Memory B cell (primary cell): Measurements from ENCODE around the gene NOTCH4.
A peak's percentile ranks its signal among the peaks of the same experiment; 100 is the strongest.
"Not testable (repeated sequence)": the region's sequence is repeated elsewhere in the genome, so short reads cannot be mapped to it uniquely, and the experiment has no call there.

ENCODE experiments used
- ATAC-seq: fragments of 150-1000 bp; cut with Tn5 transposase; 2 replicates; pipeline ENCODE4 v1.10.0; 2021; ENCODE audit warnings: low read depth, mild to moderate bottlenecking, moderate library complexity
- DNase-seq, 2 donors: peaks; one replicate each; pipeline ENCODE4 v3.0.0; 2022; ENCODE audit warnings: low spot score in 2 of 2
- H3K27ac Mint-ChIP-seq: one replicate; pipeline ENCODE4 v1.8.0; 2022; ENCODE audit warnings: mild to moderate bottlenecking, moderate library complexity, mixed read lengths
- H3K27me3 Mint-ChIP-seq: one replicate; pipeline ENCODE4 v1.8.0; 2022; ENCODE audit warnings: mixed read lengths
- H3K36me3 Mint-ChIP-seq: one replicate; pipeline ENCODE4 v1.8.0; 2022; ENCODE audit warnings: mild to moderate bottlenecking, mixed read lengths
- H3K4me1 Mint-ChIP-seq: one replicate; pipeline ENCODE4 v1.8.0; 2022; ENCODE audit warnings: mixed read lengths
- H3K4me3 Mint-ChIP-seq: one replicate; pipeline ENCODE4 v1.8.0; 2022; ENCODE audit warnings: mild to moderate bottlenecking, moderate library complexity, mixed read lengths
- H3K9me3 Mint-ChIP-seq: one replicate; pipeline ENCODE4 v1.8.0; 2022; ENCODE audit warnings: mixed read lengths

Gene NOTCH4

DNA sequence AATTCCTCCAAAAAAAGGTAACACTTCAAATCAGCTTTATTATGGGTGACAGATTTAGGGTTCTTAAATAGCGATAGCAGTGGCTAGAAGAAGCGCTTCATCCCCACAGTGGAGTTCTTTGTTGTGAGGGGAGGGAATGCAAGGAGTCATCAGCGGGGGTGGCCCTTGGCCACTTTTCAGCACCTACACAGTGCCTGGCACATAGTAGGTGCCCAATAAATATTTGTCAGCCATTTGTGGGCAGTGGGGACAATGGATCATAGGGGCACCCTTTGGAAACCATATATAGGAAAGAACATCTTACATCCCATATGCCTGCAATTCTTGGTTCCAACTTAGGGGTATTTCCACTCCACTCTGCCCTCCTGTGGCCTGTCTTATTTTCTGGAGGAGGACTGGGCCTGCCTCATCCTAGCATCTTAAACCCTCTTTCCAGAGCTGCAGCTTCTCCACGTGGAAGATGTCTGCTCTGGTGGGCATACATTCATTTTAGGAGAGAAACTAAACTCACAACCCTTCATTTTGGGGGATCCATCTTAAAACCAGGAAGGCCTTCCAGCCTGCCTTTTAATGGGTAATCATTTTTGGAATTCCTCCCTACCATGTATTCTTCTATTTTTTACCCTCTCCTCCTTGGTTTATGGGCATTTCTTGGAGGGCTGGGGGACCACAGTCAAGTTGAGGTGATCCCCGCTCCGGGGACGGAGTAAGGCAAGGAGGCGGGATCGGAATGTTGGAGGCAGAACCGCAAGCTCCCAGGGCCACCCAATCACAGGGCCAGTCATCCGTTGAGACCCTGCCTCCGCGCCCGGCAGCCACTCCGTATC is 28.8 kb downstream of the NOTCH4 start:
- Mint-ChIP-seq H3K36me3 (peaks cover 15% of the 10 kb centered on the region), H3K27ac (peak overlapping the region; percentile 99), H3K9me3 (no peaks in the 10 kb centered on the region), H3K27me3 (no peaks in the 10 kb centered on the region), H3K4me3 (peak overlapping the region; percentile 98), H3K4me1 (peaks cover 32% of the 10 kb centered on the region)
- DNase-seq (no peak), ATAC-seq (no peak)

GRCh38 chr6:32194388-32194787 is 29.5 kb downstream of the NOTCH4 start:
- Mint-ChIP-seq H3K9me3 (no peaks in the 10 kb centered on the region), H3K36me3 (peaks cover 15% of the 10 kb centered on the region), H3K27me3 (no peaks in the 10 kb centered on the region), H3K4me1 (peaks cover 33% of the 10 kb centered on the region), H3K4me3 (no peak overlapping the region), H3K27ac (no peak overlapping the region)
- ATAC-seq: no peak
- no peak for DNase-seq

- H3K9me3 Mint-ChIP-seq, H3K27me3 Mint-ChIP-seq, DNase-seq, ATAC-seq: not testable (repeated sequence)
- H3K4me1 Mint-ChIP-seq: peaks cover 42% of the 10 kb centered on the region
- H3K27ac Mint-ChIP-seq: peak overlapping the region; percentile 95
- peaks cover 24% of the 10 kb centered on the region for H3K36me3 Mint-ChIP-seq
- peak overlapping the region; percentile 100 for H3K4me3 Mint-ChIP-seq
These were observed 30.8 kb downstream of the NOTCH4 start for GRCh38 chr6:32193096-32193495.

DNA sequence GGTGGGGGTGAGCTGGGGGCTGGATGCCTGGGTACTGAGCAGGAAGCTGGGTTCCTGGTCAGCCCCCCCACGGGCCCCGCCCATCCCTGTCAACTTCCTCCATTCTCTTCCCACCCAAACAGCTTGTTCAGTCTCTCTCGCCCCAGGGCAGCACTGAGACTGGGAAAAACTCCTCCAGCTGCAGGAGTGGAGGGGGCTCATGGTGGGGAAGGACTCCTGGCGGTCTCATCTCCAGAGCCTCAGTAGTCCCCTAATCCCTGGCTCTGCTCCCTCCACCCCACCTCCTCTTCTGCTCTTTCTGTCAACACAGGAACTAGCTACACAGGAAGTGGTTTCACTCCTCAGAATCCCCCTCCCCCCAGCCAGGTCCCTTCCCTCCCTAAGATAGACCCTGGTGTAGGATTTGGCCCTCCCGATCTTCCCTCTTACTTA is 31.2 kb downstream of the NOTCH4 start, which contains the start of gene GPSM3:
Gene GPSM3, minus strand, starts transcription at position 36 of the 432 bp plus-strand sequence. CDS start 130 bp downstream, outside the sequence.
- Mint-ChIP-seq H3K27me3 (no peaks in the 10 kb centered on the region), H3K4me1 (peaks cover 44% of the 10 kb centered on the region), H3K27ac (peak within 1 kb of the TSS; percentile 95), H3K9me3 (no peaks in the 10 kb centered on the region), H3K4me3 (peak within 1 kb of the TSS; percentile 100), H3K36me3 (peaks cover 25% of the 10 kb centered on the region)
- DNase-seq (peak in 1 of 2 donors; percentile 54), ATAC-seq (no peak)

DNA sequence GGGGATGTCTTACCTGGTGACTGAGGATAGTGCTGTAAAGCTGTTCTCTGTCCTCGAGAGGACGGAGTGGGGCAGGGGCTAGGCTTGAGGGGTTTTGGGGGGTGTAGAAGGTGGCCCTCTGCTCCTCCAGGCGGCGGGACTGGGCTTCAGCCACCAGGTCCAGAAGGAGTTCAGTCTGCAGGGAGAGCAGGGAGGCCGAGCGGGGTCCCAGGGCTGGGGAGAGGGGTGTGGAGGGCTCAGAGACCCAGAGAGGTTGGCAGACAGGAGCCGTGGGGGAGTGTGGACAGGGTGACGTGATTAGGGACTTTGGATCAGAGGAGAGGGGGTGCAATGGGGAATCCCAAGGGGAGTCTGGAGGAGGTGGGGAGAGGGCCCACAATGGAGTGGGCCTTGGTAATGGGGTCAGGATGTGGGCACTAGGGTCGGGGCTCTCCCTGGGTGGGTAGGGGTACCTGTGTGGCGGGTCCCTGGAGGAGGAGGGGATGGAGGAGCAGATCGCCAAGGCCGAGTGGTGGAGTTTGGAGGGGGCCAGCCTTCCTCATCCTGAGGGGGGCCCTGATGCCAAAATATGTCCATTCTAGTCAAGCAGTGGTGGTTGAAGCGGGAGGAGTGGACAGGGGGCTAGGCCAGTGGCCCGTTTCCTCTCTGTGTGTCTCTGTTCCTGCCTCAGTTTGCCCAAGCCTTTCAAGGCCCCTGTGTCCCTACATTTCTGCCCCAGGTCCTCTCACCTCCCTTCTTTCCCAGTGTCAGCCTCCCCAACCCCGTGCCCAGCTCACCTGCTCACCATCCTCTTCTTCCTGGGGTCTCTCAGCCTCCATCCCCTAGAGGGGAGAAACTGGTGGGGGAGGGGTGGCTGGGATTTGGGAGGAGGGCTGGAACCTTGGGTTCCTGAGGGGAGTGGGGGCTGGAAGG is 31.9 kb downstream of the NOTCH4 start:
- no peaks in the 10 kb centered on the region for H3K9me3 Mint-ChIP-seq

DNA sequence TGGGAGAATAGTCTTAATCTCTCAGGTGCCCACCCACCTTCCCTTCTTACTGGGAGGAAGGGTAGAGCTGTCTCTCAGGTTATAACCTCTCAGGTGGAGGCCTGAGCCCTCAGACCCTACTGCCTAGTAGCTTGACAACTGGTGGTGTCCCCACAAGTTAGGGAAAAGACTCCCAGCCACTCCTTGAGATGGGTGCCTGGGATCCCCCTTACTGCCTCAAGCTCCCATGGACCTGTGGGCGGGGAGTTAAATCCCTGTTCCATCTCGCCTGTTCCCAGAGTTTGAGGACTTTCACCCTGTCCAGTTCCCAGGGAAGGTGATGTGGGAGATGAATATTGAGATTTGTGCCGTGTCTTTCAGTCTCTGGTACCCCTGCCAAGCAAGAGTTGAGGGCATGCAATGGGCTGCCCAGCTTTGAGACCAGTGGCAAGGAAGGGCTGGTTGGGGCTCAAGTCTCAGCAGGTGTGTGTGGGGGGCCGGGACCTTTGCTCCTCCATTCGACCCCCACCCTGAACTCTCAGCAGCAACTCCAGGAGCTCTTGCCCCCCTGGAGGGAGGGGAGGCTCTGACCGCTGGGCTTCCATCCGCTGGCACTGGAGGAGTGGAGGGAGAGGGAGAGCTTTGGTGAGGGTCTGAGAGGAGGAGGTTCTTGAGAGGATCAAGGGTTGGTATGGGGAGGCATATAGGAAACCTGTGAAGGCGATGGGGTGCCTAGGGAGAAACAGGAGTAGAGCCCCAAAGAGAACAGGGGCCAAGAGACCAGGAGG is 32.8 kb downstream of the NOTCH4 start:
- no peak for ATAC-seq
- H3K27me3 Mint-ChIP-seq: no peaks in the 10 kb centered on the region
- peak overlapping the region; percentile 100 for H3K4me3 Mint-ChIP-seq
- H3K4me1 Mint-ChIP-seq: peaks cover 50% of the 10 kb centered on the region
- H3K36me3 Mint-ChIP-seq: peaks cover 36% of the 10 kb centered on the region
- no peaks in the 10 kb centered on the region for H3K9me3 Mint-ChIP-seq
- peak overlapping the region; percentile 95 for H3K27ac Mint-ChIP-seq
- DNase-seq: no peak

More for the DNA sequence above, 31.9 kb downstream of the NOTCH4 start:
- DNase-seq (no peak), ATAC-seq (no peak)
- Mint-ChIP-seq H3K4me1 (peaks cover 48% of the 10 kb centered on the region), H3K36me3 (peaks cover 31% of the 10 kb centered on the region), H3K4me3 (peak overlapping the region; percentile 100), H3K27me3 (no peaks in the 10 kb centered on the region), H3K27ac (peak overlapping the region; percentile 95)

GRCh38 chr6:32190054-32190851 is 33.6 kb downstream of the NOTCH4 start, which contains the start of gene PBX2:
Gene PBX2, minus strand, starts transcription at chr6:32190202. Its CDS starts 287 bp downstream, at chr6:32189915.
- peak within 1 kb of the TSS; percentile 100 for H3K4me3 Mint-ChIP-seq
- H3K9me3 Mint-ChIP-seq: no peaks in the 10 kb centered on the region
- peaks cover 41% of the 10 kb centered on the region for H3K36me3 Mint-ChIP-seq
- peak; percentile 49 to 70 for DNase-seq
- ATAC-seq: peak; percentile 81
- peaks cover 51% of the 10 kb centered on the region for H3K4me1 Mint-ChIP-seq
- no peaks in the 10 kb centered on the region for H3K27me3 Mint-ChIP-seq
- H3K27ac Mint-ChIP-seq: peak within 1 kb of the TSS; percentile 95

GRCh38 chr6:32189742-32190053 is 34.2 kb downstream of the NOTCH4 start:
- Mint-ChIP-seq H3K9me3 (no peaks in the 10 kb centered on the region), H3K4me3 (peak overlapping the region; percentile 88), H3K27me3 (no peaks in the 10 kb centered on the region)

DNA sequence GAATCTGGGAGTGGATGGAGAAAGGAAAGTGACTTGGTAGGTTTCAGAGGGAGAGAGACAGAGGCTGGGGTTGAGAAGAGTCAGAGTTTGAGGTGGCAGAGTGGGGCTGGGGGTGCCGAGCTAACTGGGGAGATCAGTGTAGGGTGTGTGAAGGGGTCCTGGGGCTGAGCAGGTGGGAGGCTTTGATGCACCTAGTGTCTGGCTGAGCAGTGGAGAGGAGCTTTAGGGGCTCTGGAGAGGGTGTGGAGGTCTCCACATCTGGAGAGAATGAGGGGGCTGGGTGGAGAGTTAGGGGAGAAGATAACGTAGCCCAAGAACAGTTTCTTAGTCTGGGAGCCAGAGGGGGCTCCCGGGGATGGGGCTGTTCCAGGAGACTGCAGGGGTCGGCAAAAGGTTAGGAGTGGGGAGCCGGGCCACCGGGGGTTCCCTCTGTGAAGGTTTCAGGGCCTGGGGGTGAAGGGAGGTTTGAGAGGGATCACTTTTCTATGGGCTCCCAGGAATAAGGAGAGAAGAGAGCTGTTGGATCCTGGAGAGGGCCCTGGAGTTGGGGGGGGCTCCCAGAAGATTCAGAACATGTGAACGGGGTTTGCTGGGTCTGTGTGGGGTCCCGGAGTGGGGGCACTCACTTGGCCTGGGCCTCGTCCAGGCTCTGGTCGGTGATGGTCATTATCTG is 34.7 kb downstream of the NOTCH4 start:
- Mint-ChIP-seq H3K36me3 (peaks cover 41% of the 10 kb centered on the region), H3K4me1 (peaks cover 44% of the 10 kb centered on the region), H3K27me3 (no peaks in the 10 kb centered on the region), H3K4me3 (peak overlapping the region; percentile 88), H3K9me3 (no peaks in the 10 kb centered on the region), H3K27ac (peak overlapping the region; percentile 95)
- no peak for ATAC-seq
- DNase-seq: no peak

More at GRCh38 chr6:32189742-32190053, 34.2 kb downstream of the NOTCH4 start:
- no peak for DNase-seq
- Mint-ChIP-seq H3K36me3 (peaks cover 41% of the 10 kb centered on the region), H3K4me1 (peaks cover 46% of the 10 kb centered on the region), H3K27ac (peak overlapping the region; percentile 95)
- no peak for ATAC-seq

DNA sequence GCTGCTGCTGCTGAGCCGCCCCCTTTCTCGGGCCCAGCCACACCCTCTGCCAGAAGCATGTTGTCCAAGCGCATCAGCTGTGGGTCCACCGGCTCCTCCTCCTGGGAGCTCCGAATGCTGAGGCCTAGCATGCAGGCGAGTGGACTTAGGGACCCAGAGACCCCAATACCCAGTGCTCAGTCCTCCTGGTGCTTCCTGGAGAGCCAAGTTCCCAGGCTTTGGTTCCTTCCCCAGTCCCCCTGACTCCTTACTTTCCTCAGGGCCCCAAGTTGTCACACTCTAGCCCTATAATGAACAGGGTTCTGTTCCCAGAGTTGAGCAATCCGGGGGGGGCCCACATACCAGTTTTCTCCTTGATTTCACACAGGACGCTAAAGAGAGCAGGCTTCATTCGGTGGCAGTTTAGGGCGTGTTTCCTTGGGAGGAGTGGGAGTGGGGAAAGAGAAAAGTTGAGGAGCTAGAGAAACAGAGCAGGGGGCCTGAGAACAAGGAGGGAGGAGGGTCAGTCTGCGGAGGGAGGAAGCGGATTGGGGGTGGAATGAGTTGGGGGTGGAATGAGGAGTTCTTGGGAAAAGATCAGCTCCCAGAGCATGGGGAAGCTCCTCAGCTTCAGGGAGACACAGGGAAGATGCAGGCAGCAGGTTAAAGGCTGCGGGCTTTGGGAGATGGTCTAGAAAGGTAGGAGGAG is 35.3 kb downstream of the NOTCH4 start:
- H3K27me3 Mint-ChIP-seq: no peaks in the 10 kb centered on the region
- ATAC-seq (no peak), DNase-seq (no peak)
- peaks cover 40% of the 10 kb centered on the region for H3K4me1 Mint-ChIP-seq
- peak overlapping the region; percentile 88 for H3K4me3 Mint-ChIP-seq
- H3K27ac Mint-ChIP-seq: peak overlapping the region; percentile 95
- peaks cover 41% of the 10 kb centered on the region for H3K36me3 Mint-ChIP-seq
- H3K9me3 Mint-ChIP-seq: no peaks in the 10 kb centered on the region

DNA sequence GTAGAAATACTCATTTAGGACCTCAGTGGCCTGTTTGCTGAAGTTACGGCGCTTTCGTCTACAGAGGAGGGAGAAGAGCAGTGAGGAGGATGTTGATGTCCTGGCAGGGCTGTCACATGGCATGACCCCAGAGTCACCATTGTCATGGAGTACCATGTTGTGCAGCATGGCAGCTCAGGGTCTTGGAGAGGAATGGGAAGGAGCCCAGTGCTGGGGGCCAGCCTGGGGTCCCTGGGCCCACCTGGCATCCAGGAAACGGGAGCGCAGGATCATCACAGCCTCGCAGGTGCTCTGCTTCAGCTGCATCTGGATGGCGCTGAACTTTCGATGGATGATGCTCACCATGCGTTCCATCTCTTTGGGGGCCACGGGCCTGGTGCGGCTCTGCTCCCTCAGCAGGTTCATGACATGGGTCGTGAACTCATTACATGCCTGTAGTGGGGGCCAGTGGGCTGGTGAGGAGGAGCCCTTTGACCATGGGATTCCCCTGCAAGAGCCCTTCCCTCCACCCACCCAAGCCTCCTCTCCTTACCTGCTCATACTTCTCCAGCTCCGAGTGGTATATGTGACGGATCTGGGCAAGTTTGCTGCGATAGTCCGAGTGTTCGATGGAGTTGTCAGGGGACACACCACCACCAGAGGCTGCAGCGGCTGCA is 36.0 kb downstream of the NOTCH4 start:
- not testable (repeated sequence) for H3K27me3 Mint-ChIP-seq, DNase-seq, ATAC-seq, H3K9me3 Mint-ChIP-seq
- peak overlapping the region; percentile 51 for H3K4me3 Mint-ChIP-seq
- H3K27ac Mint-ChIP-seq: peak overlapping the region; percentile 99
- H3K4me1 Mint-ChIP-seq: peaks cover 39% of the 10 kb centered on the region
- peaks cover 41% of the 10 kb centered on the region for H3K36me3 Mint-ChIP-seq
